GM13977 (cell line): ENCODE results near the gene CACTIN.

ENCODE experiments used
- DNase-seq: peaks from one replicate; pipeline ENCODE4 v3.0.0; 2012; ENCODE audit warnings: low spot score
- CTCF ChIP-seq: IDR thresholded peaks from 2 replicates; pipeline ENCODE4 v1.5.1; 2012; ENCODE audit warnings: mild to moderate bottlenecking, control low read depth; ENCODE audit not compliant: insufficient read depth; ENCODE audit errors: extremely low read depth, missing control alignments
- in situ Hi-C: fragments of 300-500 bp; cut with MboI; formaldehyde crosslinking; loops from one replicate; pipeline ENCODE4 v1.12.0; 2022; ENCODE audit warnings: low sequenced_read_pairs, low pct_unique_long_range_greater_than_20kb, mixed read lengths, inconsistent platforms; ENCODE audit not compliant: unreplicated experiment

The CACTIN gene

GRCh38 chr19:3580156-3580934 is 46.2 kb downstream of the CACTIN start:
- TF ChIP-seq CTCF: no peak
- no peak for DNase-seq
- in situ Hi-C loops: no loop called here

- in situ Hi-C loops: no loop called here
- peak; percentile 6 for DNase-seq
- TF ChIP-seq CTCF: no peak
Observed at GRCh38 chr19:3578390-3578789, 48.2 kb downstream of the CACTIN start.

GRCh38 chr19:3577723-3578344 is 48.8 kb downstream of the CACTIN start:
- in situ Hi-C loops: no loop called here
- DNase-seq: peak; percentile 12
- TF ChIP-seq CTCF: no peak

- in situ Hi-C loops: no loop called here
- TF ChIP-seq CTCF: no peak
- DNase-seq: peak; percentile 38
Observed at GRCh38 chr19:3576696-3577443, 49.7 kb downstream of the CACTIN start.

- no peak for TF ChIP-seq CTCF
- DNase-seq: no peak
- in situ Hi-C loops: no loop called here
Observed at GRCh38 chr19:3575949-3576673, 50.5 kb downstream of the CACTIN start.

- DNase-seq: no peak
Observed at GRCh38 chr19:3575260-3575741, 51.3 kb downstream of the CACTIN start.

More at GRCh38 chr19:3575260-3575741, 51.3 kb downstream of the CACTIN start:
- in situ Hi-C loops: no loop called here
- peak; percentile 23 for TF ChIP-seq CTCF
